Measurements from ENCODE around the gene GMIP.

GMIP gene

GRCh38 chr19:19659646-19660245 is 16.3 kb upstream of the GMIP start:
- no peak for DNase-seq

- no peak for DNase-seq
These were observed 13.9 kb upstream of the GMIP start for GRCh38 chr19:19657397-19657783.

- no peak for DNase-seq
These were observed 13.3 kb upstream of the GMIP start for GRCh38 chr19:19656451-19657396.

GRCh38 chr19:19655641-19656343 is 12.3 kb upstream of the GMIP start:
- DNase-seq, result no peak

- no peak for DNase-seq
These were observed 11.7 kb upstream of the GMIP start for GRCh38 chr19:19655051-19655594.

- no peak for DNase-seq
These were observed 11.0 kb upstream of the GMIP start for GRCh38 chr19:19654441-19654840.

- DNase-seq, result no peak
These were observed 10.2 kb upstream of the GMIP start for GRCh38 chr19:19653597-19654147.

- no peak for DNase-seq
These were observed 9.2 kb upstream of the GMIP start for GRCh38 chr19:19652482-19653295.

- DNase-seq, result no peak
These were observed 7.6 kb upstream of the GMIP start for GRCh38 chr19:19651076-19651475.

GRCh38 chr19:19650331-19650730 is 6.9 kb upstream of the GMIP start:
- DNase-seq, result no peak

GRCh38 chr19:19649580-19649995 is 6.1 kb upstream of the GMIP start:
- no peak for DNase-seq

- no peak for DNase-seq
These were observed 5.7 kb upstream of the GMIP start for GRCh38 chr19:19649155-19649554.

- no peak for DNase-seq
These were observed 3.8 kb upstream of the GMIP start for GRCh38 chr19:19647037-19647835.

- no peak for DNase-seq
These were observed 1.9 kb upstream of the GMIP start for GRCh38 chr19:19645233-19645870.

GRCh38 chr19:19644054-19644388 is 564 bp upstream of the GMIP start:
- no peak for DNase-seq

- DNase-seq, result peak; percentile 42
These were observed 825 bp downstream of the GMIP start for GRCh38 chr19:19642506-19643157.

GRCh38 chr19:19637523-19638251 is 5.8 kb downstream of the GMIP start:
- DNase-seq, result no peak

GRCh38 chr19:19637186-19637522 is 6.3 kb downstream of the GMIP start:
- DNase-seq, result no peak

GRCh38 chr19:19636573-19637185 is 6.8 kb downstream of the GMIP start:
- no peak for DNase-seq

All from hematopoietic multipotent progenitor cell treated with erythropoietin and hydrocortisone succinate and interleukin-3 and kit ligand, for 6 days (in vitro differentiated cells).